Keratinocyte (primary cell): Measurements from ENCODE around the gene RNF182. TPM values are rescaled to one million over a fixed set of nuclear protein-coding genes. Genes with fewer than 3 reads are reported as not detected.
"Not testable (repeated sequence)": the region's sequence is repeated elsewhere in the genome, so short reads cannot be mapped to it uniquely, and the experiment has no call there.

Experiments used
- DNase-seq: peaks from one replicate; pipeline ENCODE4 v3.0.0-alpha.2; 2011; ENCODE audit warnings: low read depth, missing footprints, low spot score
- FAIRE-seq: peaks from 2 replicates; lab custom pipeline; 2011; peaks lifted over from hg19 to GRCh38; lab: Jason Lieb, UNC
- H2AFZ ChIP-seq: 2 replicates; pipeline ENCODE4 v1.6.0; 2012; ENCODE audit warnings: low read length, control low read depth, inconsistent platforms; ENCODE audit not compliant: control insufficient read depth
- H3K27ac ChIP-seq: 2 replicates; pipeline ENCODE4 v1.5.1; 2011; ENCODE audit warnings: low read length; ENCODE audit not compliant: control insufficient read depth, insufficient read depth
- H3K27me3 ChIP-seq: 3 replicates; pipeline ENCODE4 v1.6.0; 2011; ENCODE audit warnings: low read length; ENCODE audit not compliant: control insufficient read depth, insufficient read depth; ENCODE audit errors: extremely low read depth
- H3K36me3 ChIP-seq, 2 experiments: 2 replicates in 1 of 2; 3 replicates in 1 of 2; pipeline ENCODE4 v1.5.1; 2011; ENCODE audit warnings: low read length in 2 of 2, mild to moderate bottlenecking in 1 of 2; ENCODE audit not compliant: control insufficient read depth in 2 of 2, insufficient read depth in 2 of 2; ENCODE audit errors: extremely low read depth in 1 of 2
- H3K4me1 ChIP-seq: 3 replicates; pipeline ENCODE4 v1.5.1; 2011; ENCODE audit warnings: low read length; ENCODE audit not compliant: control insufficient read depth, insufficient read depth; ENCODE audit errors: extremely low read depth
- H3K4me2 ChIP-seq: 3 replicates; pipeline ENCODE4 v1.6.0; 2011; ENCODE audit warnings: low read depth, low read length; ENCODE audit not compliant: control insufficient read depth, insufficient read depth; ENCODE audit errors: extremely low read depth
- H3K4me3 ChIP-seq, 3 experiments: fragments of 200-600 bp in 1 of 3; sonication (generic) in 1 of 3; 2 replicates in 2 of 3; 3 replicates in 1 of 3; pipeline ENCODE4 v1.5.1; 2011 to 2016; ENCODE audit warnings: low read length in 3 of 3, mild to moderate bottlenecking in 3 of 3, control low read depth in 2 of 3, inconsistent platforms in 1 of 3, low read depth in 1 of 3, mixed read lengths in 1 of 3, mixed run types in 1 of 3, moderate library complexity in 1 of 3; ENCODE audit not compliant: control insufficient read depth in 2 of 3, insufficient read depth in 2 of 3; ENCODE audit errors: extremely low read depth in 1 of 3
- H3K79me2 ChIP-seq: 2 replicates; pipeline ENCODE4 v1.6.0; 2012; ENCODE audit warnings: low read length; ENCODE audit not compliant: control insufficient read depth, insufficient read depth
- H3K9ac ChIP-seq: 3 replicates; pipeline ENCODE4 v1.6.0; 2011; ENCODE audit warnings: low read length; ENCODE audit not compliant: control insufficient read depth, insufficient read depth; ENCODE audit errors: extremely low read depth
- H3K9me1 ChIP-seq: 3 replicates; pipeline ENCODE4 v1.6.0; 2011; ENCODE audit warnings: low read length; ENCODE audit not compliant: control insufficient read depth, insufficient read depth; ENCODE audit errors: extremely low read depth
- H3K9me3 ChIP-seq: 2 replicates; pipeline ENCODE4 v1.5.1; 2012; ENCODE audit warnings: low read depth, low read length; ENCODE audit not compliant: control insufficient read depth
- H4K20me1 ChIP-seq: 3 replicates; pipeline ENCODE4 v1.6.0; 2011; ENCODE audit warnings: low read length; ENCODE audit not compliant: control insufficient read depth, insufficient read depth; ENCODE audit errors: extremely low read depth
- EZH2 ChIP-seq: IDR thresholded peaks from one replicate; pipeline ENCODE4 v1.6.1; 2012; ENCODE audit warnings: inconsistent platforms, mild to moderate bottlenecking, low read length, moderate library complexity
- dilution Hi-C: fragments of 300-500 bp; cut with MboI; formaldehyde crosslinking; loops from one replicate; pipeline ENCODE4 v1.7.0; 2020; ENCODE audit warnings: low sequenced_read_pairs; ENCODE audit not compliant: extremely low pct_ligation_motif_present
- polyA minus RNA-seq, 3 experiments: library from RNA; depleted of rRNA, polyadenylated mRNA; stranded (reverse); fragments of >200 nt; gene quantifications; 1 replicate in 1 of 3; 2 replicates in 1 of 3; 3 replicates in 1 of 3; pipeline ENCODE4 v1.2.3, GENCODE V29; 2011
- polyA plus RNA-seq, 5 experiments: library from polyadenylated mRNA; depleted of rRNA in 3 of 5; stranded (reverse) in 3 of 5; stranded (forward) in 1 of 5; unstranded in 1 of 5; fragments of >200 nt; gene quantifications; 1 replicate in 1 of 5; 2 replicates in 3 of 5; 3 replicates in 1 of 5; pipeline versions ENCODE4 v1.2.1 to v1.2.3, GENCODE V29; 2011 to 2012; ENCODE audit warnings: missing spikeins in 2 of 5, low read depth in 1 of 5, low replicate concordance in 1 of 5
- TF ChIP-seq, protein P1 (sequence below), 3 experiments: IDR thresholded peaks in 1 of 3; conservative IDR thresholded peaks in 1 of 3; optimal IDR thresholded peaks in 1 of 3; 2 replicates in 2 of 3; 3 replicates in 1 of 3; pipeline versions ENCODE3 to v1.5.1; 2011; ENCODE audit warnings: low read length in 3 of 3, mild to moderate bottlenecking in 3 of 3, moderate library complexity in 2 of 3, control low read depth in 1 of 3, inconsistent platforms in 1 of 3; ENCODE audit not compliant: insufficient read depth in 2 of 3; ENCODE audit errors: extremely low read depth in 1 of 3

The RNF182 gene
- 0.94 to 3.8 TPM (median 2.0 TPM) in 3 replicates for polyA plus RNA-seq
- polyA plus RNA-seq (2011; ENCODE audit: low read depth): 0.17 TPM
- polyA plus RNA-seq (2011; cell fraction: cytosol; rRNA removed): 1.3 and 2.8 TPM in 2 replicates
- 2.6 and 2.9 TPM in 2 replicates for polyA plus RNA-seq (2011; cell fraction: nucleus; rRNA removed)
- 0.38 and 2.8 TPM in 2 replicates for polyA plus RNA-seq (2012; ENCODE audit: low replicate concordance)
- polyA minus RNA-seq: 2.5 to 3.5 TPM (median 2.6 TPM) in 3 replicates
- 1.3 TPM for polyA minus RNA-seq (2011; cell fraction: cytosol; rRNA and poly(A)+ RNA removed)
- 1.3 and 4.2 TPM in 2 replicates for polyA minus RNA-seq (2011; cell fraction: nucleus; rRNA and poly(A)+ RNA removed)

GRCh38 chr6:13924949-13925881 is at the start of gene RNF182:
RNF182 (plus strand) TSS chr6:13924952; CDS start chr6:13977120, 52,168 bp downstream.
- Histone ChIP-seq H3K79me2 (no peaks in the 10 kb centered on the region), H3K4me1 (peaks cover 13% of the 10 kb centered on the region), H2AFZ (peak within 1 kb of the TSS; percentile 72), H3K9me1 (no peaks in the 10 kb centered on the region), H3K9ac (peak within 1 kb of the TSS; percentile 42), H3K9me3 (no peaks in the 10 kb centered on the region), H3K27ac (no peak within 1 kb of the TSS), H3K4me3 (peak within 1 kb of the TSS; percentile 45 to 66 (median 60)), H4K20me1 (no peaks in the 10 kb centered on the region), H3K36me3 (no peaks in the 10 kb centered on the region), H3K27me3 (peaks cover 15% of the 10 kb centered on the region), H3K4me2 (peak within 1 kb of the TSS; percentile 83)
- DNase-seq (no peak), FAIRE-seq (peak; percentile 9)
- TF ChIP-seq, protein P1, sequence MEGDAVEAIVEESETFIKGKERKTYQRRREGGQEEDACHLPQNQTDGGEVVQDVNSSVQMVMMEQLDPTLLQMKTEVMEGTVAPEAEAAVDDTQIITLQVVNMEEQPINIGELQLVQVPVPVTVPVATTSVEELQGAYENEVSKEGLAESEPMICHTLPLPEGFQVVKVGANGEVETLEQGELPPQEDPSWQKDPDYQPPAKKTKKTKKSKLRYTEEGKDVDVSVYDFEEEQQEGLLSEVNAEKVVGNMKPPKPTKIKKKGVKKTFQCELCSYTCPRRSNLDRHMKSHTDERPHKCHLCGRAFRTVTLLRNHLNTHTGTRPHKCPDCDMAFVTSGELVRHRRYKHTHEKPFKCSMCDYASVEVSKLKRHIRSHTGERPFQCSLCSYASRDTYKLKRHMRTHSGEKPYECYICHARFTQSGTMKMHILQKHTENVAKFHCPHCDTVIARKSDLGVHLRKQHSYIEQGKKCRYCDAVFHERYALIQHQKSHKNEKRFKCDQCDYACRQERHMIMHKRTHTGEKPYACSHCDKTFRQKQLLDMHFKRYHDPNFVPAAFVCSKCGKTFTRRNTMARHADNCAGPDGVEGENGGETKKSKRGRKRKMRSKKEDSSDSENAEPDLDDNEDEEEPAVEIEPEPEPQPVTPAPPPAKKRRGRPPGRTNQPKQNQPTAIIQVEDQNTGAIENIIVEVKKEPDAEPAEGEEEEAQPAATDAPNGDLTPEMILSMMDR (optimal IDR thresholded peaks at IDR 0.05 in 1 of 3, IDR thresholded peaks at IDR 0.05 in 1 of 3, conservative IDR thresholded peaks at IDR 0.05 in 1 of 3; ENCODE audit: extremely low read depth in 1 of 3, insufficient read depth in 2 of 3, low read length in 3 of 3): no peak
- peak; percentile 53 for TF ChIP-seq EZH2
- dilution Hi-C loops: no loop called here

- H2AFZ ChIP-seq: no peak overlapping the region
These were observed 47.7 kb upstream of the RNF182 start for GRCh38 chr6:13877051-13877450.

DNA sequence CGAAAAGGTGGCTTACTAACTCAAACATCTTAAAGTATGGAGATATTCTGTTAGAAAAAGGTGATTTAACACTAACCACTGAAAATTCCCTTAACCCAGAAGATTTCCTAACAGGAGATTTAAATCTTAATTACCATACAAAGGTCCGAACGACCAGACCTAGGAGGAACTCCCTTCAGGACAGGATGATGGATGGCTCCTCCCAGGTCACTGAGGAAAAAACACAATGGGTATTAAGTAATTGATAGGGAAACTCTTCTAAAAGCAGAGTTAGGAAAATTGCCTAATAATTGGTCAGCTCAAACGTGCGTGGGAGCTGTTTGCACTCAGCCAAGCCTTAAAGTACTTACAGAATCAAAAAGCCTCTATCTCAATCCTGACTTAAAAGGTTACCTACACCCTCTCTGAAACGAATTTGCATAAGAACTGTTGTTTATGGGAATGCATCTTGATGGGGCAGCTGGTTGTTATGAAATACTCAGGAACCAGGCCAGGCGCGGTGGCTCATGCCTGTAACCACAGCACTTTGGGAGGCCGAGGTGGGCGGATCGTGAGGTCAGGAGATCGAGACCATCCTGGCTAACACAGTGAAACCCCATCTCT is 44.6 kb upstream of the RNF182 start:
- DNase-seq, H3K9me1 ChIP-seq, dilution Hi-C loops, H3K4me3 ChIP-seq, H3K4me2 ChIP-seq, H3K4me1 ChIP-seq, H3K9me3 ChIP-seq, H3K36me3 ChIP-seq, H4K20me1 ChIP-seq, H3K9ac ChIP-seq, FAIRE-seq, H3K27ac ChIP-seq, H3K79me2 ChIP-seq, H2AFZ ChIP-seq, H3K27me3 ChIP-seq: not testable (repeated sequence)

More at GRCh38 chr6:13877051-13877450, 47.7 kb upstream of the RNF182 start:
- Histone ChIP-seq H3K27me3 (no peaks in the 10 kb centered on the region), H3K79me2 (no peaks in the 10 kb centered on the region), H3K36me3 (no peaks in the 10 kb centered on the region), H3K4me2 (no peak overlapping the region), H3K9ac (no peak overlapping the region), H3K9me3 (no peaks in the 10 kb centered on the region), H3K27ac (no peak overlapping the region), H3K4me1 (peaks cover 13% of the 10 kb centered on the region), H3K9me1 (no peaks in the 10 kb centered on the region), H3K4me3 (no peak overlapping the region), H4K20me1 (no peaks in the 10 kb centered on the region)
- TF ChIP-seq, protein P1 (optimal IDR thresholded peaks at IDR 0.05 in 1 of 3, IDR thresholded peaks at IDR 0.05 in 1 of 3, conservative IDR thresholded peaks at IDR 0.05 in 1 of 3; ENCODE audit: extremely low read depth in 1 of 3, insufficient read depth in 2 of 3, low read length in 3 of 3): no peak
- no peak for TF ChIP-seq EZH2
- no peak for DNase-seq
- FAIRE-seq: no peak
- dilution Hi-C loops: no loop called here
